A172 (cell line): ENCODE measurements around the gene CYP46A1. TPM values are rescaled to one million over a fixed set of nuclear protein-coding genes. Genes with fewer than 3 reads are reported as not detected.
A peak's percentile ranks its signal among the peaks of the same experiment; 100 is the strongest.

ENCODE experiments used
- DNase-seq: peaks from one replicate; pipeline ENCODE4 v3.0.0-alpha.2; 2015; ENCODE audit warnings: low spot score
- total RNA-seq: library from RNA; depleted of rRNA; stranded (reverse); fragments of >200 nt; shearing (Covaris generic); gene quantifications from 2 replicates; pipeline ENCODE4 v1.2.3, GENCODE V29; 2014

The CYP46A1 gene
- total RNA-seq, 1 experiment from 2014 or later = 0.96 TPM

GRCh38 chr14:99673305-99674063 is 10.6 kb upstream of the CYP46A1 start:
- DNase-seq = no peak

- DNase-seq = no peak
Observed at GRCh38 chr14:99674064-99674650, 9.9 kb upstream of the CYP46A1 start.

DNA sequence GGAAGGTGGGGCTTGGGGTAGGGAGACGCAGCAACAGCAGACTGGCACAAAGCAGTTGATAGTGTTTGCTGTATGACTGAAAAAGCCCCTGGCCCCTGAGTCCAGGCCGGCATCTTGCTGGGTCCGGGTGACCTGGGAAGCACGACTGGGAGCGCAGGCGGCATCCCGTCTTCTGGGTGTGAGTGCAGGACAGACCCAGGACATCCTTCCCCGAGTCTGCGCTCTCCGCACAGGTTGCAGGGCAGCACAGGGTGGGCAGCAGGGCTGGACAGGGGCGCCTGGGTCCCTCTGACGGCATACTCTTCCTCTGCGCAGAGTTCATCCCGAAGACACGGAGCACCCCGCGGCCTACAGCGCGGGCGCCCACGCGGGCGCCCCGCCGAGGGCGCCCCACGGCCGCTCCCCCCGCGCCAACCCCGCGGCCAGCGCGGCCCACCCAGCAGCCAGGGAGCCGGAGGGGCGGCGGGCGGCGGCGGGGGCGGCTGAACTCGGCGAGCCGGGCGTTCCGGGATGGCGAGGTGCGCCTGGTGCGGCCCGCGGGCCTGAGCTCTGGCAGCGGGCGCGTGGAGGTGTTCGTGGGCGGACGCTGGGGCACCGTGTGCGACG is 9.2 kb upstream of the CYP46A1 start:
- no peak for DNase-seq

DNA sequence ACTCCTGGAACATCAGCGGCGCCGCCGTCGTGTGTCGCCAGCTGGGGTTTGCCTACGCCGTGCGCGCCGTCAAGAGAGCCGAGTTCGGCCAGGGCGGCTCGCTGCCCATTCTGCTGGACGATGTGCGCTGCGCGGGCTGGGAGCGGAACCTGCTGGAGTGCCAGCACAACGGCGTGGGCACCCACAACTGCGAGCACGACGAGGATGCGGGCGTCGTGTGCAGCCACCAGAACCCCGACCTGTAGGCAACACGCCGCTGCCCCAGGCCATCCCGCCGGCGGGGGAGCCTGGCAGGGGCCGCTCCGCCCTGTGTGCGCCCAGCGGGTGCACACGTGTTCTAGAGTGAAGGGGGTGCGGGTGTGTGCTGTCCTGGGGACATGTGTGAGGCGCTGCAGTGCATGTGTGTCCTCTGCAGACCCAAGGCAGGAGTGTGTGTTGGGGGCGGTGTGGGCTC is 8.7 kb upstream of the CYP46A1 start:
- DNase-seq = no peak

DNA sequence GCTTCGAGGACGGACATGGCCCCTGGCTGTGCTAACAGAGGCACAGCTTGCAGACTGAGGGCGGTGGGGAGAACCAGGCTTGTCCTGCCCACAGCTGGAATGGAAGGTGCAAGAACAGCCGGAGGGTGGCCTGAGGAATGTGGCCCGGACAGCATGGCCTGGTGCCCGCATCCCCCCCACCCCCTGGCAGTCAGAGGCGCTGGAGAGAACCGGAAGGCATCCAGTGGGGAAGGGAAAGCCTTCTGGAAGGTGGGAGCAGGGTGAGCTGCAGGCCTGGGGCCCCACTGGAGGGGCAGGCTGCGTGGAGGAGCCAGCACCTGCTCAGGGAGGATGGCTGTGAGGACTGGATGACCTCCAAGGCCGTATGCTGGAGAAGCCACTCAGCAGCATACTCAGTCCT is 8.1 kb upstream of the CYP46A1 start:
- no peak for DNase-seq

- DNase-seq = peak; percentile 67
Observed at GRCh38 chr14:99676657-99677056, 7.4 kb upstream of the CYP46A1 start.

DNA sequence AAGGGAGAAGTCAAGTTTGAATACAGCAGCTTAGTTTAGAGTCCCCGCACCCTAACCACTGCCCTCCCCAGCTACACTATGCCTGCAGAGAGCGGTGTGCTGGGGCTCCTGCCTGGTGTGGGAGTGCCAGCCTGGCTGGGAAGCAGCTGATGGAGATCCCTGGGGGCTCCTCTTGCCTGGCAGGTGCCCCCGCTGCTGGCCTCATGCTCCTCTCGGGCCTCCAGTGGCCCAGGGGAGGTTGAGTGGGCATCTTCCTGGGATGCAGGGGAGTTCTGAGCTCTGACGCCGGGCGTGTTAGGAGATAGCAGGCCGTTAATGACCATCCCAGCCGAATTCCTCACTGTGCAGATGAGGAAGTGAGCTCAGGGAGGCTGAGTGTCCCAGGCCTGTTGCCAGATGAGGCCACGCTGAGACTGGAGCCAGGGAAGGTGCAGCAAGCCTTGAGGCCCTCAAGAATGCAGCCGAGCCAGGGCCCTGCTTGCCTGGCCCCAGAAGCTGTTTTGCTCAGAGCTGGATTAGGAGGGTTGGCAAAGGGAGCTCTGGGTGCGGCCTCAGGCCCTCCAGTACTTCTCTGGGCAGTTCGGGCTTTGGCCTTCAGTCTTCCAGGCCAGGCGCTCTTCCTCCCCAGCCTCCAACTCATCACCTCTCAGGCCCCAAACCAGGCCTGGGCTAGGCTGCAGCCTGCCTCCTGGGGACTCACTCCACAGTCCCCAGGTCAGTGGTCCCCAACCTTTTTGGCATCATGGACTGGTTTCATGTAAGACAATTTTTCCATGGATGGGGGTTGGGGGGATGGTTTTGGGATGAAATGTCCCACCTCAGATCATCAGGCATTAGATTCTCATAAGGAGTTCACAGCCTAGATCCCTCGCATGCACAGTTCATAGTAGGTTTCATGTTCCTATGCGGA is 6.6 kb upstream of the CYP46A1 start:
- DNase-seq = peak; percentile 23

GRCh38 chr14:99678198-99678597 is 5.9 kb upstream of the CYP46A1 start:
- DNase-seq = no peak

- DNase-seq = no peak
Observed at GRCh38 chr14:99679111-99679510, 5.0 kb upstream of the CYP46A1 start.

GRCh38 chr14:99679543-99679942 is 4.6 kb upstream of the CYP46A1 start:
- DNase-seq = no peak

GRCh38 chr14:99679996-99680395 is 4.1 kb upstream of the CYP46A1 start:
- DNase-seq = no peak

GRCh38 chr14:99681101-99681831 is 2.8 kb upstream of the CYP46A1 start:
- DNase-seq = no peak

GRCh38 chr14:99681832-99682148 is 2.3 kb upstream of the CYP46A1 start:
- DNase-seq = no peak

- peak; percentile 30 for DNase-seq
Observed at GRCh38 chr14:99682809-99683618, 1.1 kb upstream of the CYP46A1 start.

DNA sequence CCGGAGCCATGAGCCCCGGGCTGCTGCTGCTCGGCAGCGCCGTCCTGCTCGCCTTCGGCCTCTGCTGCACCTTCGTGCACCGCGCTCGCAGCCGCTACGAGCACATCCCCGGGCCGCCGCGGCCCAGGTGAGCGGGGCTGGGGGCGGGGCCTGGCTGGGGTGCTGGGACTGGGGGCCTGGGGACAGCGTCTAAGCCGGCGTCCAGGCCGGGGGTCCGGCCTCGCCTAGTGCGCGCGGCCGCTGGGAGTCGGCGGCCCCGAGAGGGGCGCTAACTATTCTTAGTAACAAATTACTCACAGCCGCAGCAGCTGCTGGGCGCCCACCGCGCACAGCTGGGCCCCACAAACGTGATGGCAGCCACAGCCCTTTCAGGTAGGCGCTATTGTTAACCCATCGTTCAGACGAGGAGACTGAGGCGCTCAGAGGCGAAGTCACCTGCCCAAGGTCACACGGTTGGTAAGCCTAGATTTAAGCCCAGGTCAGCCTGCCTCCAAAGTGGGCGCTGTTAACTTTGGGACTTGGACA is 374 bp downstream of the CYP46A1 start:
- no peak for DNase-seq

GRCh38 chr14:99685151-99685591 is 1.1 kb downstream of the CYP46A1 start:
- no peak for DNase-seq

DNA sequence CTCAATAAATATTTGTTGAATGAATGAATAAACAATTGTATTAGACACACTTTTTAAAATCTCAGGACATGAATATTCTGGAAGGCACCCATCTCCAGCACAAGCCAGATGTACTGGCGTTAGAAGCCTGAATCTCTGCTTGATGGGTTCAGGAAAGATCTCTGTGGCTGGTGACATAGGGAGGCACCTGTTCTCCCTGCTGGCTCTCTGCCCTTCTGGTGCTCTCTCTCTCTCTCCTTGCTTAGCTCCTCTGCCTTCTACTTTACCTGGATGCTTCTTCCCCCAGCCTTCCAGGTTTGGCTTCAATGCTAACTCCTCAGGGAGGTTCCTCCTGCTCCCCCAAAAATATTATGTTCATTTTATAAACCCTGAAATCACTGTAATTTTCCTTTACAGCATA is 1.5 kb downstream of the CYP46A1 start:
- no peak for DNase-seq

DNA sequence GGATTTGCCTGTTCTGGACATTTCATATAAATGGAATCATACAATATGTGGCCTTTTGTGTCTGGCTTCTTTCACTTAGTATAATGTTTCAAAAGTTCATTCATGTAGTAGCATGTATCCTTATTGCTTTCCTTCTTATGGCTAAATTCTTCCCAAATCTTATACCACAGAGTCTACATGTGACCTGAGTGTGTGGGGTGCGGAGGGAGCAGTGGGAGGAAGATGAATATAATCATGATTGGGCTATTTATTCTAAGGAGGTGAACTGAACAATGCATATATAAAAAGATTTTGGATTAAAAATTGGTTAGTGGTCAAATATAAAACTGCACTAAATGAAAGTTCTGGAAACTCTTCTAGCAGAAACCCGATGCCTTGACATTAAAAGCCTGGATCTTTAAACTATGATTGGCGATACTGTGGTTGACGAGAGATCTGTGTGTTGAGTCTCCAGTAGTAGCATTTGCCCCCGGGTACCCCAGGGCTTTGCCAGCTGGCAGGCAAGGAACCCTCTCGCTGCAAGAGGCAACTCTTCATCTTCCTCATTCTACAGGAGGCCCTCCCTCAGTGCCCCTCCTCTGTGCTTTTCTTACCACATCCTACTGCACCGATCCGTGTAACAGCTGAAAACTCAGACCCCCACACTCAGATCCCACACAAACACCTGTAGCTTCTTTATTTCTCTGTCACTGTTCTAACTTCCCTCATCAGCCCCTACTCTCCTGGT is 2.6 kb downstream of the CYP46A1 start:
- no peak for DNase-seq
